HFFc6 (cell line): ENCODE measurements around the gene CDH24. TPM values are rescaled to one million over a fixed set of nuclear protein-coding genes. Genes with fewer than 3 reads are reported as not detected.

Experiments
- DNase-seq: peaks from one replicate; pipeline ENCODE4 v3.0.0-alpha.2; 2018
- H3K27ac Mint-ChIP-seq: 2 replicates; pipeline ENCODE4 v1.8.0; 2020; ENCODE audit warnings: mild to moderate bottlenecking, mixed read lengths
- H3K27me3 Mint-ChIP-seq: 2 replicates; pipeline ENCODE4 v1.8.0; 2021; ENCODE audit warnings: mild to moderate bottlenecking, moderate library complexity, mixed read lengths; ENCODE audit not compliant: insufficient read depth
- H3K36me3 Mint-ChIP-seq: 2 replicates; pipeline ENCODE4 v1.8.0; 2021; ENCODE audit warnings: low read depth, mixed read lengths
- H3K4me1 Mint-ChIP-seq: 2 replicates; pipeline ENCODE4 v1.8.0; 2020; ENCODE audit warnings: low read depth, mixed read lengths
- H3K4me3 Mint-ChIP-seq: 2 replicates; pipeline ENCODE4 v1.8.0; 2020; ENCODE audit warnings: mild to moderate bottlenecking, moderate library complexity, mixed read lengths
- H3K9me3 Mint-ChIP-seq: 2 replicates; pipeline ENCODE4 v1.8.0; 2020; ENCODE audit warnings: mild to moderate bottlenecking, mixed read lengths
- total RNA-seq, 6 experiments: library from RNA; stranded (reverse); fragmentation: NEBNext Ultra II Directional; extraction: Animal tissue kit (Norgen Biotek cat#: 25700); gene quantifications; 2 replicates in 1 of 6; 3 replicates in 5 of 6; pipeline ENCODE4 v1.2.3, GENCODE V29; 2021
- TF ChIP-seq, protein P1 (sequence below): fragments of 200-600 bp; sonication (generic); IDR thresholded peaks from 2 replicates; pipeline ENCODE4 v1.5.0; 2021; ENCODE audit warnings: antibody characterized with exemption, mild to moderate bottlenecking

CDH24 gene
- total RNA-seq, 6 experiments from 2014 or later: 6.4 to 11.2 (median 8.3) TPM

DNA sequence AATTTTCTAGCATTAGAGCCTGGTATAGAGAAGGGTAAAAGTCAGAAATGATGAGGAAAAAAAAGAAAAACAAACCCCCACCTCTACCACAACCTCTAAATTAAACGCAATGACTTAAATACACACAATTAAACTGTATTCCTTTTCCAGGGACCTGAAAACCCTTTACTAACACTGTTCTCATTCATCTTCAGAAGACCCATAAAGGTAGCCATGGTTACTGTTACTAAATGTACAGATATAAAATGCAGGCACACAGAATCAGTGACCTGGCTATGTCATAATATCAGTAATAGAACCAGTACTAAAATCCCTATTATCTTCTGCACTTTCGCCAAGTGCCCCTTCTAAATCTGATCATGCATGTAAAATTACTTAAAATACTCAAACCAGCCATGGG lies 36.2 kb upstream of the CDH24 start:
- H3K36me3 Mint-ChIP-seq: peaks cover 24% of the 10 kb centered on the region
- no peaks in the 10 kb centered on the region for H3K27me3 Mint-ChIP-seq
- peak overlapping the region; percentile 58 for H3K27ac Mint-ChIP-seq
- peaks cover 40% of the 10 kb centered on the region for H3K4me1 Mint-ChIP-seq
- H3K9me3 Mint-ChIP-seq: no peaks in the 10 kb centered on the region
- no peak overlapping the region for H3K4me3 Mint-ChIP-seq
- DNase-seq: no peak
- TF ChIP-seq, protein P1, sequence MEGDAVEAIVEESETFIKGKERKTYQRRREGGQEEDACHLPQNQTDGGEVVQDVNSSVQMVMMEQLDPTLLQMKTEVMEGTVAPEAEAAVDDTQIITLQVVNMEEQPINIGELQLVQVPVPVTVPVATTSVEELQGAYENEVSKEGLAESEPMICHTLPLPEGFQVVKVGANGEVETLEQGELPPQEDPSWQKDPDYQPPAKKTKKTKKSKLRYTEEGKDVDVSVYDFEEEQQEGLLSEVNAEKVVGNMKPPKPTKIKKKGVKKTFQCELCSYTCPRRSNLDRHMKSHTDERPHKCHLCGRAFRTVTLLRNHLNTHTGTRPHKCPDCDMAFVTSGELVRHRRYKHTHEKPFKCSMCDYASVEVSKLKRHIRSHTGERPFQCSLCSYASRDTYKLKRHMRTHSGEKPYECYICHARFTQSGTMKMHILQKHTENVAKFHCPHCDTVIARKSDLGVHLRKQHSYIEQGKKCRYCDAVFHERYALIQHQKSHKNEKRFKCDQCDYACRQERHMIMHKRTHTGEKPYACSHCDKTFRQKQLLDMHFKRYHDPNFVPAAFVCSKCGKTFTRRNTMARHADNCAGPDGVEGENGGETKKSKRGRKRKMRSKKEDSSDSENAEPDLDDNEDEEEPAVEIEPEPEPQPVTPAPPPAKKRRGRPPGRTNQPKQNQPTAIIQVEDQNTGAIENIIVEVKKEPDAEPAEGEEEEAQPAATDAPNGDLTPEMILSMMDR: no peak

DNA sequence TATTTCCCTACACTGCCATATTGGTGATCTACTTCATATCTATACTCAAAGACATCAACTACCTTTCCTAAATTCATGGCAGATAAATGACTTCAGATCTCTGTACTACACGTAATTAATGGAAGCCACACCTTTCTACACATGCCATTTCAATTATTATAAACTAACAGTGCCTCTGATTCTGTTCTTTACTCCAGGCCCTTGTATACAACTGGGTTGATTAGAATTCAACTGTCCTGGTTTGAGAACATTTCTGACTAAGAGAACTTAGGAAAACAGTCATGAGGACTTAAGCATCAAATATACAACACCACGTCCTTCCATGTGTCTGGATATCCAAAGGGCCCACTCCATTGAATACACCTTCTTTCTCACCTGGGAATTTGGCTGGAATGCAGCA lies 35.8 kb upstream of the CDH24 start:
- Mint-ChIP-seq H3K4me3 (no peak overlapping the region), H3K27me3 (no peaks in the 10 kb centered on the region), H3K9me3 (no peaks in the 10 kb centered on the region), H3K27ac (peak overlapping the region; percentile 58), H3K36me3 (peaks cover 24% of the 10 kb centered on the region), H3K4me1 (peaks cover 40% of the 10 kb centered on the region)
- DNase-seq: no peak
- TF ChIP-seq, protein P1: no peak

DNA sequence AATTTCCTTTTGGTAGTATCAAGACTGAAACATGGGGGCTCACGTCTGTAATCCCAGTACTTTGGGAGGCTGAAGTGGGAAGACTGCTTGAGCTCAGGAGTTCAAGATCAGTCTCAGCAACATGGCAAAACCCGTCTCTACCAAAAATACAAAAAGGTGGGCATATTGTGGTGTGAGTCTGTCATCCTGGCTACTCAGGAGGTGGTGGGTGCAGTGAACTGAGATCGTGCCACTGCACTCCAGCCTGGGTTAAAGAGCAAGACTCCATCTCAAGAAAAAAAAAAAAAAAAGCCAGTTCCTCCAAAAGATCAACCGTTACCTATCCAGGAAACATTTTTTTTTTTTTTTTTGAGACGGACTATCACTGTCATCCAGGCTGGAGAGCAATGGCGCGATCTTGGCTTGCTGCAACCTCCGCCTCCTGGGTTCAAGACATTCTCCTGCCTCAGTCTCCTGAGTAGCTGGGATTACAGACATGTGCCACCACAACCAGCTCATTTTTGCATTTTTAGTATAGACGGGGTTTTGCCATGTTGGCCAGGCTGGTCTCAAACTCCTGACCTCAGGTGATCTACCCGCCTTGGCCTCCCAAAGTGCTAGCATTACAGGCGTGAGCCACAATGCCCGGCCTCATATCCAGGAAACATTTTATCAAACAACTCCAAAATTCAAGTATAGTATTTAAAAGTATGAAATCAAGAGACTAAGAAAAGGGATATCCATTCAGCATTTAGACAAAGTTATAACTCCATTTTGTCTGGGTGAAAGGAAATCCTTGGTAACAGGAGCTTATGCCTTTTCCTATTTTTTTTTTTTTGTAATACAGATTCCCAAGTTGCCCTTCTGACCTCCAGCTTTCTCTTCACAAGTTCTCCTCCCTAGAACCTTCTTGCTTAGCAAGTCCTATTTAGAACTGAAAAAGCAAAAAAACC lies 34.2 kb upstream of the CDH24 start:
- TF ChIP-seq, protein P1: no peak
- Mint-ChIP-seq H3K27me3 (no peaks in the 10 kb centered on the region), H3K27ac (peak overlapping the region; percentile 19; the same call in 1 of the 2 replicates), H3K4me3 (0 out of 2 replicates have a peak overlapping the region, but pooled peaks have one; percentile 49), H3K4me1 (peaks cover 39% of the 10 kb centered on the region), H3K9me3 (no peaks in the 10 kb centered on the region), H3K36me3 (peaks cover 36% of the 10 kb centered on the region)
- DNase-seq: no peak

DNA sequence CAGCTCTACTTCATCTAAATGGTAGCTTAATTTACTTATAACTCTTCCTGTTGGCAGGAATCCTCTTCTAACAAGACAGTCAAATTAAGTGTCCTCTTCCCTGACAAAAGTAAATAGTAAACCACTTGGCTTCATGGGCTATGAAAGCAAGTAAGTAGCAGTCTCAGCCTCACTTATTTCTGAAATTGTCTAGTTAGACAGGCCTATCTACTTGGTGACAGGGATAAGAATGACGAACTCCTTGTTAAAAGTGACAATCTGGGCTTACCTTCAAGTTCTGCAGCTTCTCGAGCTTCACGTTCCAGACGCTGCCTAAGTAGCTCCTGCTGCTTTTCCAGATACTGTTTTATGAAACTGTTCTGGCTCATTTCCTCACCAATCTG lies 32.9 kb upstream of the CDH24 start:
- H3K4me1 Mint-ChIP-seq: peaks cover 51% of the 10 kb centered on the region
- no peaks in the 10 kb centered on the region for H3K9me3 Mint-ChIP-seq
- H3K36me3 Mint-ChIP-seq: peaks cover 38% of the 10 kb centered on the region
- H3K4me3 Mint-ChIP-seq: no peak overlapping the region
- H3K27me3 Mint-ChIP-seq: no peaks in the 10 kb centered on the region
- DNase-seq: no peak
- TF ChIP-seq, protein P1: no peak
- peak overlapping the region; percentile 56 for H3K27ac Mint-ChIP-seq

DNA sequence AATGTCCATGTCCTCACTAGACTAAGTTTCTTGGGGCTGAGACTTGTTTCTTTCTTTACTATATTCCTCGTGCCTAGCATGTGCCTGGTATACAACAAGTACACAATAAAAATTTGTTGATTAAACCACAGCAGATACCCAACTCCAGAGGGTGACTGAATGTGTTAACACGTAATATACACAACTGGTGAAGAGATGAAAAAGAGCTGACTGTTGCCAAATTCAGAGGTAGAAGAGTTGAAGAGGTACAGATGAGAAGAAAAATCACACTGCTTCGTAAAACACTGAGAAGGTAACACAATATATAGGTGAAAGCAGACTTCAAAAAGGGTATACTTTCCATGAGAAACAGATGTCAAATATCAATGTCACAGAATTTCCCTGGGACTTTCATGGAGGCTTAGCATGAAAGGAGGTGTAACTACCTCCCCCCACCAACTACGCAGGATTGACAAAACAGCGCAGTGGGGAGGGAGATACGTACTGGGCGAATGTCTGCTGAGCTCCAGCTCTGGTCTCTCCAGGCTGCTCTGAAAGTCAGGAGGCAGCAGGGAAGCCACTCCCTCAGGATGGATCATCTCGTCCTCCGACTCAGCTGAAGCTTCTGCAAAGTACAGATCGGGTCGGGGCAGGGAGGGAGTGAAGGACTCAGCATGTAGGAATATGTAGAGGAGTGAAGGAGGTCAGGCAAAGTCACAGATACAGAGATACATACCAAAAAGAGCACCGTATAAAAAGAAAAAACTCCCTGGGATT lies 32.4 kb upstream of the CDH24 start:
- no peak overlapping the region for H3K4me3 Mint-ChIP-seq
- no peaks in the 10 kb centered on the region for H3K9me3 Mint-ChIP-seq
- H3K4me1 Mint-ChIP-seq: peaks cover 54% of the 10 kb centered on the region
- H3K27me3 Mint-ChIP-seq: no peaks in the 10 kb centered on the region
- TF ChIP-seq, protein P1: no peak
- no peak for DNase-seq
- H3K27ac Mint-ChIP-seq: peak overlapping the region; percentile 56; the same call in 1 of the 2 replicates
- H3K36me3 Mint-ChIP-seq: peaks cover 41% of the 10 kb centered on the region
